ENCODE data around the gene HTD2. TPM values are rescaled to one million over a fixed set of nuclear protein-coding genes. Genes with fewer than 3 reads are reported as not detected.

HTD2 gene
- total and polyA plus RNA-seq, 2 donors (not counting 1 experiment from before 2014, with no cell fraction given): 4.2 to 8.8 TPM

DNA sequence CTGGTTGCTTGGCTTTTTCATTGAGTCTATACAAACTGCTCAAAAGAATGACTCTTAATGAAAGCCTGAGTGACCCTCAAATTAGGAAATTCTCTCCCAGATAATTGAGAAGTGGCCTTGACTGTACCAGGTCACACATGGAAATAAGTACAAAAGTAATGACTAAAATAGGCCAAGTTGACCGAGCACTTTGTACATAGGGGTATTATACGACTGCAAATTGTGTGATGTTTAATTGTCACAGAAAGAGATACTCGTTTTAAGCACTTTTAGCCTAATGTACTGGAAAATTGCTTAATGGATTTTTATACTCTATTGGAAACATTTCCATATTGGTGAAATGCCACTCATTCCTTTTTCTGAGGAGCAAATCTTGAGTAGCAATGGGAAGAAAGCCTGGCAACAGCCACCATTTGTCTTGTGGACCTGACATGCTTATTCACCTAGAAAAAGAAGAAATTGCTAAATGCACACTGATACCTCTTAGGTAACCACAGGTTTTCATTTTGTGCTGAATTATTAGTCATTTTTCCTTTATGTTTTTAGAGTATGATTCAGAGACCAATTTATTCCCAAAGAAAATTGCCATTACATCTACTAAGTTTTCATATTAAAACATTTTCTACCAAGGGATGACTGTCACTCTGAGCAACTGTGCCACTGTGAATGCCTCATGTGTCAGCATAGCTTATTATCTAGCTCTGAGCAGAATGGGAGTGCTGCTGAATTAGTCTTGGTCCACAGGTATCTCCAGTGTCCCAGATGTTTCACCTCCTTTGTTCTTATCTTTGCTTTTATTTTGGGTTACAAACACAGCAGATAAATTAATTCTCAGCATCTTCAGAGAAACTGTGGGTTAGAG is 17.4 kb downstream of the HTD2 start:
- Histone ChIP-seq H2AFZ (ENCODE audit: insufficient read depth, low read depth, low read length, poor library complexity, severe bottlenecking) (no peak overlapping the region), H3K9me3 (ENCODE audit: control extremely low read depth in 1 of 3, control insufficient read depth in 2 of 3, insufficient read depth in 1 of 3, low read length in 2 of 3) (no peaks in the 10 kb centered on the region), H3K4me3 (ENCODE audit: control extremely low read depth in 1 of 5, extremely low read depth in 1 of 5, insufficient read depth in 1 of 5, low read depth in 2 of 5, low read length in 4 of 5) (no peak overlapping the region), H3K27me3 (replicated peaks in 1 of 4; ENCODE audit: control extremely low read depth in 1 of 4, control insufficient read depth in 3 of 4, insufficient read depth in 4 of 4, low read length in 3 of 4) (no peaks in the 10 kb centered on the region), H3K9ac (ENCODE audit: low read length) (peak overlapping the region; percentile 20), H3K4me2 (replicated peaks; ENCODE audit: low read depth, low read length, poor library complexity, severe bottlenecking) (no peak overlapping the region), H4K20me1 (ENCODE audit: control insufficient read depth, insufficient read depth, low read length, poor library complexity, severe bottlenecking) (no peaks in the 10 kb centered on the region), H3K27ac (ENCODE audit: low read length in 2 of 2) (peak overlapping the region in 1 of 2 donors; percentile 52), H3K4me1 (ENCODE audit: control insufficient read depth in 2 of 2, insufficient read depth in 2 of 2, low read length in 2 of 2) (peaks cover 21 to 29% of the 10 kb centered on the region in 2 donors), H3K79me2 (ENCODE audit: control insufficient read depth, insufficient read depth, low read length) (peaks cover 17% of the 10 kb centered on the region), H3K36me3 (replicated peaks in 1 of 2; ENCODE audit: control extremely low read depth in 1 of 2, control insufficient read depth in 1 of 2, extremely low read depth in 1 of 2, insufficient read depth in 2 of 2, low read length in 1 of 2) (peaks cover 0 to 5% of the 10 kb centered on the region in 2 experiments)
- Mint-ChIP-seq H3K27ac (peak overlapping the region; percentile 74), H3K4me3 (peak overlapping the region; percentile 57), H3K27me3 (no peaks in the 10 kb centered on the region), H3K9me3 (ENCODE audit: insufficient read depth) (no peaks in the 10 kb centered on the region), H3K4me1 (peaks cover 38% of the 10 kb centered on the region)
- ChIA-PET CTCF (interaction anchor here (0.7 to 9.0 kb wide), 17 partner anchors 9 to 306 kb away, joined by 3 to 89 read pairs (median 5); partner anchors contain the start of genes HTD2, PXK and RPP14), POLR2A (no interaction called here)
- ATAC-seq (ENCODE audit: low read depth) (no peak), DNase-seq (no peak)
- intact Hi-C loops (cut with micrococcal nuclease): loop anchor here (5.0 kb wide), 3 partner anchors 34 to 309 kb away; partner anchors contain the start of gene PDHB
- WGBS (ENCODE audit: insufficient coverage): no CpG with 5 or more reads among the region's 3 CpGs
- TF ChIP-seq, protein P1, sequence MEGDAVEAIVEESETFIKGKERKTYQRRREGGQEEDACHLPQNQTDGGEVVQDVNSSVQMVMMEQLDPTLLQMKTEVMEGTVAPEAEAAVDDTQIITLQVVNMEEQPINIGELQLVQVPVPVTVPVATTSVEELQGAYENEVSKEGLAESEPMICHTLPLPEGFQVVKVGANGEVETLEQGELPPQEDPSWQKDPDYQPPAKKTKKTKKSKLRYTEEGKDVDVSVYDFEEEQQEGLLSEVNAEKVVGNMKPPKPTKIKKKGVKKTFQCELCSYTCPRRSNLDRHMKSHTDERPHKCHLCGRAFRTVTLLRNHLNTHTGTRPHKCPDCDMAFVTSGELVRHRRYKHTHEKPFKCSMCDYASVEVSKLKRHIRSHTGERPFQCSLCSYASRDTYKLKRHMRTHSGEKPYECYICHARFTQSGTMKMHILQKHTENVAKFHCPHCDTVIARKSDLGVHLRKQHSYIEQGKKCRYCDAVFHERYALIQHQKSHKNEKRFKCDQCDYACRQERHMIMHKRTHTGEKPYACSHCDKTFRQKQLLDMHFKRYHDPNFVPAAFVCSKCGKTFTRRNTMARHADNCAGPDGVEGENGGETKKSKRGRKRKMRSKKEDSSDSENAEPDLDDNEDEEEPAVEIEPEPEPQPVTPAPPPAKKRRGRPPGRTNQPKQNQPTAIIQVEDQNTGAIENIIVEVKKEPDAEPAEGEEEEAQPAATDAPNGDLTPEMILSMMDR (IDR thresholded peaks at IDR 0.05): no peak
- no peak for TF ChIP-seq EZH2 (IDR thresholded peaks at IDR 0.05; ENCODE audit: borderline replicate concordance, insufficient read depth, low read depth, low read length, poor library complexity, severe bottlenecking)

Data from B cell (primary cell).